Mononuclear cell (primary cell): ENCODE measurements around the gene C1GALT1C1. TPM values are rescaled to one million over a fixed set of nuclear protein-coding genes. Genes with fewer than 3 reads are reported as not detected.
"Not testable (repeated sequence)": the region's sequence is repeated elsewhere in the genome, so short reads cannot be mapped to it uniquely, and the experiment has no call there.

ENCODE experiments used
- H3K27me3 ChIP-seq: 2 replicates; pipeline ENCODE4 v1.6.0; 2011; ENCODE audit warnings: low read length, control low read depth; ENCODE audit not compliant: insufficient read depth
- H3K4me1 ChIP-seq: 2 replicates; pipeline ENCODE4 v1.5.1; 2011; ENCODE audit warnings: mild to moderate bottlenecking, low read length, control low read depth; ENCODE audit not compliant: insufficient read depth
- H3K4me3 ChIP-seq: 2 replicates; pipeline ENCODE4 v1.5.1; 2011; ENCODE audit warnings: mild to moderate bottlenecking, low read length, moderate library complexity
- H3K9me3 ChIP-seq: 2 replicates; pipeline ENCODE4 v1.5.1; 2011; ENCODE audit warnings: low read depth, mild to moderate bottlenecking, control low read depth, low read length
- total RNA-seq: library from RNA; depleted of rRNA; stranded (reverse); fragments of >200 nt; gene quantifications from one replicate; pipeline ENCODE4 v1.2.3, GENCODE V29; 2012

The C1GALT1C1 gene
- total RNA-seq = 8.4 TPM

- Histone ChIP-seq H3K9me3 (no peaks in the 10 kb centered on the region), H3K4me1 (peaks cover 22% of the 10 kb centered on the region), H3K4me3 (peak within 1 kb of the TSS; percentile 80), H3K27me3 (no peaks in the 10 kb centered on the region)
Observed at GRCh38 chrX:120629667-120630537, at the start of gene C1GALT1C1. Gene C1GALT1C1, minus strand, starts transcription at chrX:120630054. Its CDS starts 2,888 bp downstream, at chrX:120627166.

- H3K9me3 ChIP-seq = no peaks in the 10 kb centered on the region
- no peaks in the 10 kb centered on the region for H3K4me1 ChIP-seq
- H3K27me3 ChIP-seq = no peaks in the 10 kb centered on the region
- H3K4me3 ChIP-seq = no peak overlapping the region
Observed at GRCh38 chrX:120677004-120677652, 47.3 kb upstream of the C1GALT1C1 start.

GRCh38 chrX:120672841-120673530, 43.1 kb upstream of the C1GALT1C1 start:
- no peaks in the 10 kb centered on the region for H3K9me3 ChIP-seq

GRCh38 chrX:120672389-120672788, 42.5 kb upstream of the C1GALT1C1 start:
- Histone ChIP-seq H3K4me1 (no peaks in the 10 kb centered on the region), H3K4me3 (no peak overlapping the region), H3K9me3 (no peaks in the 10 kb centered on the region), H3K27me3 (no peaks in the 10 kb centered on the region)

More at GRCh38 chrX:120672841-120673530, 43.1 kb upstream of the C1GALT1C1 start:
- Histone ChIP-seq H3K27me3 (no peaks in the 10 kb centered on the region), H3K4me3 (no peak overlapping the region), H3K4me1 (no peaks in the 10 kb centered on the region)

- Histone ChIP-seq H3K4me3 (no peak overlapping the region), H3K4me1 (no peaks in the 10 kb centered on the region), H3K27me3 (no peaks in the 10 kb centered on the region), H3K9me3 (no peaks in the 10 kb centered on the region)
Observed at GRCh38 chrX:120671963-120672362, 42.1 kb upstream of the C1GALT1C1 start.

- Histone ChIP-seq H3K4me1 (no peaks in the 10 kb centered on the region), H3K9me3 (no peaks in the 10 kb centered on the region), H3K27me3 (no peaks in the 10 kb centered on the region), H3K4me3 (no peak overlapping the region)
Observed at GRCh38 chrX:120668357-120668756, 38.5 kb upstream of the C1GALT1C1 start.

- not testable (repeated sequence) for H3K9me3 ChIP-seq, H3K4me3 ChIP-seq, H3K4me1 ChIP-seq, H3K27me3 ChIP-seq
Observed at GRCh38 chrX:120664535-120664934, 34.7 kb upstream of the C1GALT1C1 start.

GRCh38 chrX:120664081-120664480, 34.2 kb upstream of the C1GALT1C1 start:
- H3K27me3 ChIP-seq = no peaks in the 10 kb centered on the region
- H3K4me1 ChIP-seq = no peaks in the 10 kb centered on the region
- no peaks in the 10 kb centered on the region for H3K9me3 ChIP-seq
- no peak overlapping the region for H3K4me3 ChIP-seq

- Histone ChIP-seq H3K4me3 (no peak overlapping the region), H3K27me3 (no peaks in the 10 kb centered on the region), H3K4me1 (no peaks in the 10 kb centered on the region), H3K9me3 (no peaks in the 10 kb centered on the region)
Observed at GRCh38 chrX:120662662-120663061, 32.8 kb upstream of the C1GALT1C1 start.

GRCh38 chrX:120660637-120661036, 30.8 kb upstream of the C1GALT1C1 start:
- Histone ChIP-seq H3K27me3 (no peaks in the 10 kb centered on the region), H3K4me1 (no peaks in the 10 kb centered on the region), H3K4me3 (no peak overlapping the region), H3K9me3 (no peaks in the 10 kb centered on the region)

GRCh38 chrX:120653000-120653399, 23.1 kb upstream of the C1GALT1C1 start:
- no peaks in the 10 kb centered on the region for H3K27me3 ChIP-seq
- no peaks in the 10 kb centered on the region for H3K4me1 ChIP-seq
- H3K9me3 ChIP-seq = no peaks in the 10 kb centered on the region
- no peak overlapping the region for H3K4me3 ChIP-seq

- H3K27me3 ChIP-seq, H3K4me3 ChIP-seq, H3K9me3 ChIP-seq, H3K4me1 ChIP-seq: not testable (repeated sequence)
Observed at GRCh38 chrX:120652256-120652655, 22.4 kb upstream of the C1GALT1C1 start.

- H3K9me3 ChIP-seq = no peaks in the 10 kb centered on the region
- no peak overlapping the region for H3K4me3 ChIP-seq
- no peaks in the 10 kb centered on the region for H3K4me1 ChIP-seq
- no peaks in the 10 kb centered on the region for H3K27me3 ChIP-seq
Observed at GRCh38 chrX:120647127-120647526, 17.3 kb upstream of the C1GALT1C1 start.

GRCh38 chrX:120642871-120643270, 13.0 kb upstream of the C1GALT1C1 start:
- Histone ChIP-seq H3K27me3 (no peaks in the 10 kb centered on the region), H3K4me3 (no peak overlapping the region), H3K9me3 (no peaks in the 10 kb centered on the region), H3K4me1 (no peaks in the 10 kb centered on the region)

- no peaks in the 10 kb centered on the region for H3K27me3 ChIP-seq
- H3K4me3 ChIP-seq = no peak overlapping the region
- no peaks in the 10 kb centered on the region for H3K9me3 ChIP-seq
- H3K4me1 ChIP-seq = no peaks in the 10 kb centered on the region
Observed at GRCh38 chrX:120638619-120639018, 8.8 kb upstream of the C1GALT1C1 start.
